Parathyroid adenoma (tissue), 2 donors: ENCODE data around the gene ADA.

Experiments used
- H2AFZ ChIP-seq: fragments of 300-600 bp; sonication (generic); one replicate; pipeline ENCODE4 v1.7.0; 2017; ENCODE audit warnings: antibody characterized with exemption, mild to moderate bottlenecking
- H3K27ac ChIP-seq: fragments of 300-600 bp; sonication (generic); one replicate; pipeline ENCODE4 v1.7.0; 2017
- H3K27me3 ChIP-seq: fragments of 300-600 bp; sonication (generic); one replicate; pipeline ENCODE4 v1.7.0; 2017; ENCODE audit warnings: low read length; ENCODE audit not compliant: control insufficient read depth, insufficient read depth
- H3K36me3 ChIP-seq: fragments of 300-600 bp; sonication (generic); one replicate; pipeline ENCODE4 v1.7.0; 2017; ENCODE audit warnings: low read length; ENCODE audit not compliant: control insufficient read depth, insufficient read depth
- H3K4me1 ChIP-seq: fragments of 300-600 bp; sonication (generic); one replicate; pipeline ENCODE4 v1.7.0; 2017; ENCODE audit warnings: control low read depth
- H3K4me2 ChIP-seq: fragments of 300-600 bp; sonication (generic); one replicate; pipeline ENCODE4 v1.7.0; 2017; ENCODE audit warnings: low read length
- H3K4me3 ChIP-seq: fragments of 300-600 bp; sonication (generic); one replicate; pipeline ENCODE4 v1.7.0; 2017; ENCODE audit warnings: low read depth, low read length
- H3K79me2 ChIP-seq: fragments of 300-600 bp; sonication (generic); one replicate; pipeline ENCODE4 v1.7.0; 2017; ENCODE audit warnings: control low read depth
- H3K9ac ChIP-seq: fragments of 300-600 bp; sonication (generic); one replicate; pipeline ENCODE4 v1.7.0; 2017; ENCODE audit warnings: mild to moderate bottlenecking
- H3K9me3 ChIP-seq: fragments of 300-600 bp; sonication (generic); one replicate; pipeline ENCODE4 v1.7.0; 2017; ENCODE audit warnings: low read length; ENCODE audit not compliant: control insufficient read depth
- CTCF ChIP-seq: fragments of 300-600 bp; sonication (generic); IDR thresholded peaks from one replicate; pipeline ENCODE4 v1.7.0; 2017; ENCODE audit warnings: antibody characterized with exemption, mild to moderate bottlenecking
- donor health status: primary hyperparathyroidism.

ADA gene

GRCh38 chr20:44664131-44664530, 12.6 kb upstream of the ADA start:
- Histone ChIP-seq H3K4me3 (no peak overlapping the region), H3K27me3 (no peaks in the 10 kb centered on the region), H3K4me1 (no peaks in the 10 kb centered on the region), H3K9me3 (no peaks in the 10 kb centered on the region), H3K36me3 (no peaks in the 10 kb centered on the region), H3K9ac (no peak overlapping the region), H3K4me2 (no peak overlapping the region), H3K27ac (no peak overlapping the region), H3K79me2 (no peaks in the 10 kb centered on the region), H2AFZ (no peak overlapping the region)
- TF ChIP-seq CTCF: no peak

- no peaks in the 10 kb centered on the region for H3K9me3 ChIP-seq
- H3K4me1 ChIP-seq: no peaks in the 10 kb centered on the region
- no peak overlapping the region for H2AFZ ChIP-seq
- no peak overlapping the region for H3K4me3 ChIP-seq
- no peak overlapping the region for H3K4me2 ChIP-seq
- H3K27me3 ChIP-seq: no peaks in the 10 kb centered on the region
- no peak for TF ChIP-seq CTCF
- no peak overlapping the region for H3K27ac ChIP-seq
- no peaks in the 10 kb centered on the region for H3K36me3 ChIP-seq
- no peak overlapping the region for H3K9ac ChIP-seq
- no peaks in the 10 kb centered on the region for H3K79me2 ChIP-seq
These were observed 10.8 kb upstream of the ADA start for GRCh38 chr20:44662261-44662660.

- Histone ChIP-seq H3K9ac (no peak overlapping the region), H3K36me3 (no peaks in the 10 kb centered on the region), H3K4me2 (no peak overlapping the region), H3K9me3 (no peaks in the 10 kb centered on the region), H3K4me1 (no peaks in the 10 kb centered on the region), H3K4me3 (no peak overlapping the region), H3K27me3 (no peaks in the 10 kb centered on the region), H3K27ac (no peak overlapping the region), H2AFZ (no peak overlapping the region), H3K79me2 (no peaks in the 10 kb centered on the region)
- TF ChIP-seq CTCF: no peak
These were observed 9.1 kb upstream of the ADA start for GRCh38 chr20:44660581-44660980.

- TF ChIP-seq CTCF: no peak
- Histone ChIP-seq H3K4me2 (no peak overlapping the region), H3K79me2 (no peaks in the 10 kb centered on the region), H3K4me3 (no peak overlapping the region), H3K27me3 (no peaks in the 10 kb centered on the region), H3K9me3 (no peaks in the 10 kb centered on the region), H3K36me3 (no peaks in the 10 kb centered on the region), H2AFZ (no peak overlapping the region), H3K9ac (no peak overlapping the region), H3K27ac (no peak overlapping the region), H3K4me1 (no peaks in the 10 kb centered on the region)
These were observed 8.4 kb upstream of the ADA start for GRCh38 chr20:44659931-44660330.

GRCh38 chr20:44658810-44659209, 7.3 kb upstream of the ADA start:
- H2AFZ ChIP-seq: no peak overlapping the region
- H3K9ac ChIP-seq: no peak overlapping the region
- H3K79me2 ChIP-seq: no peaks in the 10 kb centered on the region
- no peak for TF ChIP-seq CTCF
- H3K4me3 ChIP-seq: no peak overlapping the region
- no peaks in the 10 kb centered on the region for H3K4me1 ChIP-seq
- H3K27me3 ChIP-seq: no peaks in the 10 kb centered on the region
- H3K4me2 ChIP-seq: no peak overlapping the region
- H3K36me3 ChIP-seq: no peaks in the 10 kb centered on the region
- no peaks in the 10 kb centered on the region for H3K9me3 ChIP-seq
- H3K27ac ChIP-seq: no peak overlapping the region
